ENCODE measurements around the gene TOM1.

TOM1 gene

DNA sequence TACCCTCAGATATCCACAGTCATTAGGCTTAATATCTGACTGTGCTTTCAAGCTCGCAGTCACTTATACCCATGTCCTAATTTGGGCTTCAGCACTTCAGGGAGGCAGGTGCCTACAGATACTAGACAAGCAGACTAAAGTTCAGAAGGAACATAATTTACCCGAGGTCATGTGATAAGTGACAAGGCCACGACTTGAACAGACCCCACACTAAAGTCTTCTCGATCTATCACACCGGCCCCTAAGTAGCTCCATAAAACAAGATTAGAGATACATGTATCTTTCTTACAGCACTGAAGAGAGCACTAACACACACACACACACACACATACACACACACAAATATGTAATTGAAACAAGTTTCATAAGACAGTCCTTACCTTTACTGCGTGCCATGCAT lies 32.6 kb downstream of the TOM1 start:
- no peak for DNase-seq (ENCODE audit: low read depth in 1 of 2, low spot score in 1 of 2)
- in situ Hi-C loops (cut with HindIII; ENCODE audit: low pct_unique_long_range_greater_than_20kb, low sequenced_read_pairs) = no loop called here

DNA sequence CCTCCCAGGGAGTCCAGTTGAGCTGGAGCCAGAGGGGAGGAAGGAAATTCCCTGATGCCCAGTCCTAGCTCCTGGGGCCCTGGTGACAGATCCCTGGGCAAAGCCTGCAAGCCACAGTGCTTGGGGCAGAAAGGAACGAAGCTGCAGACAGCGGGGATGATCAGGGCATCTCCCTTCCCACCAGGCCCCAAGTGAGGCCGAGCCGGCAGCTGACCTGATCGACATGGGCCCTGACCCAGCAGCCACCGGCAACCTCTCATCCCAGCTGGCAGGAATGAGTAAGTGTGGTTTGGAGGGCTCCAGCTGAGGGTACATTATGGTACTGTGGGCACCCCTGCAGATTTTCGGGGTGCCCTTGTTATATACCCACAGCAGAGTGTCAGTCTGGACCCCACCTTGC lies 33.5 kb downstream of the TOM1 start:
- in situ Hi-C loops (cut with HindIII; ENCODE audit: low pct_unique_long_range_greater_than_20kb, low sequenced_read_pairs) = no loop called here
- TF ChIP-seq JUND (IDR thresholded peaks at IDR 0.05; ENCODE audit: low read depth) = no peak

More for the DNA sequence above, 32.6 kb downstream of the TOM1 start:
- no peak for TF ChIP-seq JUND (IDR thresholded peaks at IDR 0.05; ENCODE audit: low read depth)

DNA sequence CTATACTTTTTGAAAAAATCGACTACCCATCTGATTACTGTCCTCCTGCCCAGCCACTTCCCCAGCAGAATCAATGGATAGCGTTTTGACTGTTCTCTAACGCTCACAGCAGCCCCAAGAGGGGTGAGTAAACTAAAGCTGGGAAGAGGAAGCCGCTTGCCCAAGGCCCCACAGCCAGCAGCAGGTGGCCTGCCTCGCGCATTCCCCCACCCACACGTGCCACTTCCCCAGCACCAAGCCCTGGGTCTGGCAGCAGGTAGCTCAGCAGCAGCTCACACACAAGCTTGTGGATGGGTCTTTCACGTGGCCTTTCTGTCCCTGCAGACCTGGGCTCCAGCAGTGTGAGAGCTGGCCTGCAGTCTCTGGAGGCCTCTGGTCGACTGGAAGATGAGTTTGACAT lies 34.3 kb downstream of the TOM1 start:
- no peak for TF ChIP-seq JUND (IDR thresholded peaks at IDR 0.05; ENCODE audit: low read depth)
- in situ Hi-C loops (cut with HindIII; ENCODE audit: low pct_unique_long_range_greater_than_20kb, low sequenced_read_pairs) = no loop called here
- no peak for DNase-seq (ENCODE audit: low read depth in 1 of 2, low spot score in 1 of 2)

More for the DNA sequence above, 33.5 kb downstream of the TOM1 start:
- no peak for DNase-seq (ENCODE audit: low read depth in 1 of 2, low spot score in 1 of 2)

DNA sequence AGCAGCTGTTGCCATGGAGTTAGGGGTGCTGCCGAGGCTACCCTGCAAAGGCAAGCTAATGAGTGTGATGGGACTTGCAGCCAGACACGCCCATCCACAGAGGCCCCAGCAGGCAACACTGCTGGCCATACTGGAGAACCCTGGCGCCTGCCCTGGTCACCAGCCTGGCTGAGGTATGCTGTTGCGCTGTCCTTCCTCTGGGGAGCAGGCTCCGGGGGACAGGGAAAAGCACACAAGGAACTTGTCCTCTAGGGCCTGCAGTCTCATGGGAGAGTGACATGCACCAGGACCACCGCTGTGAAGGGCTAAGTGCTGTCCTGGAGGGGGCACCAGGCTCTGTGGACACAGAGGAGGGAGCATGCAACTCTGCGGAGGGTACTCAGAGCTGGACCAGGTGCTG lies 35.8 kb downstream of the TOM1 start:
- DNase-seq (ENCODE audit: low read depth in 1 of 2, low spot score in 1 of 2) = no peak
- no peak for TF ChIP-seq JUND (IDR thresholded peaks at IDR 0.05; ENCODE audit: low read depth)
- in situ Hi-C loops (cut with HindIII; ENCODE audit: low pct_unique_long_range_greater_than_20kb, low sequenced_read_pairs) = no loop called here

DNA sequence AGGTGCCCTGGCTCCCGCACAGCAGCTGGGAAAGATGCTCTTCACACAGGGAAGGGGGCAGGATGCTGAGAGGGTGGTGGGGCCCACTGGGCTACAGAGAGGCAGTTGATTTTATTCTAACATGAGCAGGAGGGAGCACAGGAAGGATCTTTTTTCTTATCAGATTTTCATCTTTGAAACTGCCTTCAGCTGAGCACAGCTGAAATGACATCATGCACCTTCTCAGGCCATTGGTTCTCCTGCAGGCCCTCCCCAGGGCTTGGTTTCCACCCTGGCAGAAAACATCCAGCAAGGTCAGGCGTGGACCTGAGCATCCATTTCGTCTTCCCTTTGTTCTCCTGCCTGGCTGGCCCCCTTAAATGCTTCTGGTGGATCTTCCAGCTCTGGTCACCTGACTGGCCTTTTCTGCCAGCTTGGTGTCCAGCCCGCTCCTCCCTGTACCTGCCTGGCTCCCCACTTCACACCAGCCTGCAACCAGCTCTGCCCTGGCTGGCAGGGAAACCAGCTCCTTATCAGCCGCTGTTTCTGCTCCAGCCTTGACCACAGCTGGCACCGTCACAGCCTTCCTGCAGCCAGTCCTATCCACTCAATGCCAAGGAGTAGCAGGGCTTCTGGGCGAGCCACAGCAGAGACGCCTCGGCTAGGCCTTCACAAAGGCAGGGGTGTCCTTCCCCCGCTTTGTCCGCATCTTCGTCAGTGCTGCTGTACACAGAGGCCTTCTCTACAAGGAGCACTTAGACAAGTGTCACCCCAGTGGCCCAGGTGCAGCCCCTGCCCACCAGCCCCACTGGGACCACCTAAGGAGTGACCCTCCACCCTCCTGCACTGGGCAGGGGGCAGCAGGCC lies 36.5 kb downstream of the TOM1 start:
- in situ Hi-C loops (cut with HindIII; ENCODE audit: low pct_unique_long_range_greater_than_20kb, low sequenced_read_pairs) = no loop called here

DNA sequence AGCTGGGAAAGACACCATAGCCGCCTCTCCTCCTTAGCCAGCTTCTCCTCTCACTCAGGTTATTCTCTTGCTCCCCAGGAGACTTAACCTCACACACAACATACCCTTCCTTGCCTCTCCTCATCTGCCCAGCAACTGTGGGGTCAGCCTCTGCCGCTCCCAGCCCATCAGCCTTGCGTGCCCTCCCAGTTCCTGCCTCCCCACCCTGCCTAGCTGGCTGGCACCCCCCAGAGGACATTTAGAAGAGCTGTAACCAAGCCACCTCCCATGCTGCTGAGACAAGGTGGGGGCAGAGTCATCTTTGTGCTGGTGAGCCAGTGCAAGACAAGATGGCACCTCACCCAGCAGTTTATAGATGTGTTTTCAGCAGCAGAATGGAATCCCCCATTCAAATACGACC lies 38.2 kb downstream of the TOM1 start:
- no peak for TF ChIP-seq JUND (IDR thresholded peaks at IDR 0.05; ENCODE audit: low read depth)
- no peak for DNase-seq (ENCODE audit: low read depth in 1 of 2, low spot score in 1 of 2)

More for the DNA sequence above, 36.5 kb downstream of the TOM1 start:
- no peak for DNase-seq (ENCODE audit: low read depth in 1 of 2, low spot score in 1 of 2)
- no peak for TF ChIP-seq JUND (IDR thresholded peaks at IDR 0.05; ENCODE audit: low read depth)

DNA sequence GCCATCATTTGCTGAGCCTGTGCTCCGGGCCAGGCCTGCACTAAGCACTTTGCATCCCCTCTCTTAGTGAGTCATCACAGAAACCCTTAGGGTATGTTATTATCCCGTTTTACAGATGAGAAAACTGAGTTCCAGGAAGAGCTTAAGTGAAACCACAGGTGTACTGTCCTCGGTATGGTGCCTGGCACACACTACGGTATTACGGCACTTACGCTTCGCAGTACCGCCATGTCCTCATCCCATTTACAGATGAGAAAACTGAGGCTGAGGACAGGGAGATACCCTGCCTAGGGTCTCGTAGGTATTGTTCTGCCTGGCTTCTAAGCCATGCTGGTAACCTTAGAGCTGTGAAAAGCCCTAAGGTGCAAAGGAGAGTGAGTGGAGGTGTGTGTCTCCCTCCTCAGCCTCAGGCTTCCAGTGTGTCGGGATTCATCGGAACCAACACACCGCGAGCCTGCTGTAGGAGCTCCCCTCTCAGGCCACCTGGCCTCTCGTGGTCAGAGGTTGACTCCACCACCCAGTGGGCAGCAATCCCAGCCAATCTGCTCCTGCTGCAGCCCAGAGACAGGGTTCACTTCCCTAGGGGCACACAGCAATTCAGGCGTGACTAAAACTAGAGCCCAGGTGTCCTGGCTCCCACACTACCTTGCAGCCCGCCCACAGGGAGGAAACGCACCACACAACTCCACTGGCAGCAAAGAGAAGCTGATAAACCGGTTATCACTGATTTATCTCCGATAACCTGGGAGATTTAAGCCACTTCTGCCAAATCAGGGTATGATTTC lies 41.6 kb downstream of the TOM1 start:
- in situ Hi-C loops (cut with HindIII; ENCODE audit: low pct_unique_long_range_greater_than_20kb, low sequenced_read_pairs) = no loop called here
- TF ChIP-seq JUND (IDR thresholded peaks at IDR 0.05; ENCODE audit: low read depth) = no peak
- DNase-seq (ENCODE audit: low read depth in 1 of 2, low spot score in 1 of 2) = no peak

More for the DNA sequence above, 38.2 kb downstream of the TOM1 start:
- in situ Hi-C loops (cut with HindIII; ENCODE audit: low pct_unique_long_range_greater_than_20kb, low sequenced_read_pairs) = no loop called here

DNA sequence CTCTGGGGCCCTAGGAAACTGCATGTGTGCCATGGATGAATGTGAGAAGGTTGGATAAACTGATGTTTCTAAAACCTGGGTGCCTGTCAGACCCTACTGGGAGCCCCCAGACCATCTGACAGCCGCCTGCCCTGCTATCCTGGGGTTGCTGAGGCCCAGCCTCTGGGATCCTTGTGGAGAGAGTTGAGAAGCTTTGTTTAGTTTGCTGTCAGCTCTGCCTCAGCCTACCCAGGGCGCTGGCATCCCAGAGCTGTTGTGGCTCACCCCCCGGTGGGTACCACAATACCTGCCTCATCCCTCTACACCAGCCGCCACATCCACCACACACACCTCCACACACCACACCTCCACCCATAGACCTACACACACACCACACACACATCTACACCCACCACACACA lies 42.7 kb downstream of the TOM1 start:
- in situ Hi-C loops (cut with HindIII; ENCODE audit: low pct_unique_long_range_greater_than_20kb, low sequenced_read_pairs) = no loop called here
- TF ChIP-seq JUND (IDR thresholded peaks at IDR 0.05; ENCODE audit: low read depth) = no peak

DNA sequence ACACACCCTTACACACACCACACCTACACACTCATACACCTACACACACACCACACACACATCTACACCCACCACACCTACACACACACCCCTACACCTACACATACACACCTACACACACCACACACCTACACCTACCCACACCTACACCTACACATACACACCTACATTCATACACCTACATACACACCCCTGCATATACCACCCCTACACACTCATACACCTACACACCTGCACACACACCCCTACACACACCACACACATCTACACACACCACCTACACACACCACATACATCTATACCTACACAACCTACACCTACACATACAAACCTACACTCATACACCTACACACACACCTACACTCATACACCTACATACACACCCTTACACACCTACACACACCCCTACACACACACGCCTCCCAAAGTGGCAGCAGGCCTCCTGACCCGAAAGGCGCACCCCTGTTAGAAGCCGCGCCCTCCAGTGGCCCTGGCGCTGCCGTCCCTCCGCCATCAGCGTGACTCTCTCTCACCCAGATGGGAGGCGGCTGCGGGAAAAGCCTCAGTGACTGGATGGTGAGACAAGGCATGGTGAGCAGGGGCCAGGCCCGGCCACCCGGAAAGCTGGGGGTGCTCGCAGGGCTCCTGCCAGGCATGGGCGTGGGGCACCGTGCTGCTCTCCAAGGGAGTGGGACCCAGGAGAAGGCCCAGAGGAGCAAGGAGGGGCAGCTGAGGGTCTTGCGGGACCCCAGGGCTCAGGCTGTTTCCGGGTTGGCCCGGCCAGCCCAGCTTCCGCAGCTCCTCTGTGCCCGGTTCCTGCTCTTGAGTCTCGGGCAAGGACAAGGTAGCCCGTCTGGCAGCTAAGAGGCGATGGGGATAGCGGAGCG lies 44.2 kb downstream of the TOM1 start:
- no peak for DNase-seq (ENCODE audit: low read depth in 1 of 2, low spot score in 1 of 2)
- in situ Hi-C loops (cut with HindIII; ENCODE audit: low pct_unique_long_range_greater_than_20kb, low sequenced_read_pairs) = no loop called here
- no peak for TF ChIP-seq JUND (IDR thresholded peaks at IDR 0.05; ENCODE audit: low read depth)

More for the DNA sequence above, 42.7 kb downstream of the TOM1 start:
- no peak for DNase-seq (ENCODE audit: low read depth in 1 of 2, low spot score in 1 of 2)

DNA sequence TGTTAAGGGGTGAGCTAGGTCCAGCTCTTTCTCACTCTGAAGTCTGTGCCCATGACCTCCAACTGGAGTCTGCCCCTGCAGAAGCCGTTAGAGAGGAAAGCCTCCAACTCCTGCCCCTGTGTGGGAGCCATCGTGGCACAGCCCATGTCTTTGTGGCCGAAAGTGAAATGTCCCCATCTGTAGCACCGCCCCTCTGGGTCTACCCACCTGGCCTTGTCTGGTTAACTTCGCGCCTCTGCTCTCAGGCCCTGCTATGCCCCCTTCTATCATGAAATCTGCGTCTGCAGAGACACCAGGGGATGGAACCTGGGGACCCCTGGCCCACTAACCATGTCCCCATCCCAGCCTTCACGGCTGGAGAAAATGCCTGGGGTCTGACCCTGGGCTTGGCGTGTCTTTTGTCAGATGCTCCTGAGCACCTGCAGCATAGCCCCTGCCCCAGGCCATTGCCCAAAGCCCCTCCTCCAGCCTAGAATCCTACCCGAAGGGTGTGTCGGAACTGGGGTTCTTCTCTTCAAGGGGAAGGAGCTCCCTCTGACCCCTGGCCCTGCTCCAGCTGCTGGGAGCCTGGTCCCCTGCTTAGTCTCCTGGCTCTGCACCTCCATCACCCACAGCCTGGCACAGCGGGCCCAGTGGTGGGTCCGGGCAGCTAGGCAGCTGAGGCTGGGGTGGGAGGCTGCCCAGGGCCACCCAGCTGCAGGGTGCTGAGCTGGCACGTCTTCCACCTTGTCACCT lies 45.4 kb downstream of the TOM1 start:
- no peak for DNase-seq (ENCODE audit: low read depth in 1 of 2, low spot score in 1 of 2)
- in situ Hi-C loops (cut with HindIII; ENCODE audit: low pct_unique_long_range_greater_than_20kb, low sequenced_read_pairs) = no loop called here
- TF ChIP-seq JUND (IDR thresholded peaks at IDR 0.05; ENCODE audit: low read depth) = no peak

DNA sequence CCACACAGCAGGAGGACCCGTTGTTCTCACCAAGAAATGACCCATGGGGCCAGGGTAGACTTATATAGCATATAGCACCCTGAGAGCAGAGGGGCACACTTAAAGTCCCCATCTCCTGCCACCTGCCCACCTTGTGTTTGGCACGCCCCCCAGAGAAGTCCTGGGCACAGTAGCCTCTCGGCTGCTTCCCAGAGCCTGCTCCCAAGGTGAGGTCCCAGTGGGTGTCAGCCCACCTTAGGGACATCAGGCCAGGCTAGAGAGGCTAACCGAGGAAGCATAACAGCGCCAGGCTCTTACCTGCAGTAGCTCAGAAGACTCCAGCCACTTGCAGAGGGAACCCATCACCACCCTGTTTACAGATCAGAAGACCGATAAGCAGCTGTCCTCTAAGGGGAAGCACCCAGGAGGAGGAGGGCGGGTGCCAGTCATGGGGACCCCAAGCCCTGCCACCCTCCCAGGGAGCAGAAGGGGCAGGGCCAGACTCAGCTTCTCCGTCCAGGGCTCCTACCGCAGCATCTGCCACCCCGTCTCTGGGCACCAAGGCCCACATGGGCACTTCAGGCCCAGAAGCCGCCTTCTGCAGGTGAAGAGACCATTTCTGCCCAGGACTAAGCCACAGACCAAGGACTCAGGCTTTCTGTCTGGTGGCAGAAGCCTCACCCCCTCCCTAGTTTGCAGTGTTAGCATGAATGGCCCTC lies 46.3 kb downstream of the TOM1 start:
- in situ Hi-C loops (cut with HindIII; ENCODE audit: low pct_unique_long_range_greater_than_20kb, low sequenced_read_pairs) = no loop called here
- no peak for TF ChIP-seq JUND (IDR thresholded peaks at IDR 0.05; ENCODE audit: low read depth)
- DNase-seq (ENCODE audit: low read depth in 1 of 2, low spot score in 1 of 2) = no peak

Measured in T47D (cell line).